ENCODE data around the gene BIRC7.

BIRC7 gene

DNA sequence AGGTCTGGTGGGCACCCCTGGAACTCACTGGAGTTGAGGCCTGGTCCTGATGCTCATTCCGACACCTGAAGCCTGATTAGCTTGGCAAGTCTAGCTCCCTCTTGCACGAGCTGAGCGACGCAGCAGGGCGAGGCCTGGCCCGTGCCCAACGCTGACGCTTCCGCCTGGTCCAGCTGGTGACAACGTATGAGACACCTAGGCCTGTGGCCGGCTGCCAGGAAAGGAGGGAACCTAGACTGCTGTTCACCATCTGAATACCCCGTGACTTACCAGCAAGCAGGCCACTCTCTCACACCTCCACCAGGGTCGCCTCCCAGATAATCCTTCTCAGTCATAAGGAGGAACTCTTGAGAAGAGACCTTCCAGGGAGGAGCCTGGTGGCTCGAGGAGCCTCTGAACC, 44.3 kb upstream of the BIRC7 start:
- no peak overlapping the region for H3K9ac ChIP-seq (ENCODE audit: low read length in 5 of 5)
- H3K4me3 ChIP-seq (ENCODE audit: low read depth in 1 of 5, low read length in 5 of 5): no peak overlapping the region
- H3K4me1 ChIP-seq (ENCODE audit: control insufficient read depth in 5 of 5, insufficient read depth in 5 of 5, low read length in 5 of 5): peaks cover 0 to 6% (median 0%) of the 10 kb centered on the region in 5 donors
- no peaks in the 10 kb centered on the region for H3K9me3 ChIP-seq (ENCODE audit: control insufficient read depth in 5 of 5, low read length in 5 of 5)
- H3K36me3 ChIP-seq (ENCODE audit: control insufficient read depth in 5 of 5, insufficient read depth in 5 of 5, low read length in 5 of 5): peaks cover 7 to 16% (median 14%) of the 10 kb centered on the region in 5 donors
- H3K27ac ChIP-seq (ENCODE audit: low read depth, low read length): no peak overlapping the region
- peaks cover 0 to 3% (median 0%) of the 10 kb centered on the region in 5 donors for H3K27me3 ChIP-seq (ENCODE audit: control insufficient read depth in 5 of 5, insufficient read depth in 4 of 5, low read length in 5 of 5)

DNA sequence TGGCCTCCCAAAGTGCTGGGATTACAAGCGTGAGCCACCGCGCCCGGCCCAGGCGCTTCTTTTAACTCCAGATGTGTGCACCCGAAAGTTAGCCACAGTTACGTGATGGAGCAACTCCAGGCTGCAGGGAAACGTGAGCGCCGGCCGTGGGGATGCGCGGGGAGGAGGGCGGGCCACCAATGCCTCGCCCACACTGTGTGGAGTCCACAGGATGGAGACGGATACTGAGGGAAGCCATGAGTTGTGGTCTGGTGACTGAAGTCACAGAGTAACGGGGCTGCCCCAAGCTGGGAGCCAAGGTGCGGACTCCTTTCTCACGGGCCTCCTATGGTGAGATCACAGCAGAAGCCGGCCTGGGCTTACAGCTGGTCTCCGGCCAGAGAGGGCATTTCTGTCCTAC, 43.0 kb upstream of the BIRC7 start:
- Histone ChIP-seq H3K27ac (ENCODE audit: low read depth, low read length) (no peak overlapping the region), H3K4me1 (ENCODE audit: control insufficient read depth in 5 of 5, insufficient read depth in 5 of 5, low read length in 5 of 5) (peaks cover 0 to 10% (median 0%) of the 10 kb centered on the region in 5 donors), H3K36me3 (ENCODE audit: control insufficient read depth in 5 of 5, insufficient read depth in 5 of 5, low read length in 5 of 5) (peaks cover 7 to 27% (median 23%) of the 10 kb centered on the region in 5 donors), H3K4me3 (ENCODE audit: low read depth in 1 of 5, low read length in 5 of 5) (no peak overlapping the region), H3K9ac (ENCODE audit: low read length in 5 of 5) (no peak overlapping the region), H3K27me3 (ENCODE audit: control insufficient read depth in 5 of 5, insufficient read depth in 4 of 5, low read length in 5 of 5) (peaks cover 0 to 3% (median 0%) of the 10 kb centered on the region in 5 donors), H3K9me3 (ENCODE audit: control insufficient read depth in 5 of 5, low read length in 5 of 5) (no peaks in the 10 kb centered on the region)

DNA sequence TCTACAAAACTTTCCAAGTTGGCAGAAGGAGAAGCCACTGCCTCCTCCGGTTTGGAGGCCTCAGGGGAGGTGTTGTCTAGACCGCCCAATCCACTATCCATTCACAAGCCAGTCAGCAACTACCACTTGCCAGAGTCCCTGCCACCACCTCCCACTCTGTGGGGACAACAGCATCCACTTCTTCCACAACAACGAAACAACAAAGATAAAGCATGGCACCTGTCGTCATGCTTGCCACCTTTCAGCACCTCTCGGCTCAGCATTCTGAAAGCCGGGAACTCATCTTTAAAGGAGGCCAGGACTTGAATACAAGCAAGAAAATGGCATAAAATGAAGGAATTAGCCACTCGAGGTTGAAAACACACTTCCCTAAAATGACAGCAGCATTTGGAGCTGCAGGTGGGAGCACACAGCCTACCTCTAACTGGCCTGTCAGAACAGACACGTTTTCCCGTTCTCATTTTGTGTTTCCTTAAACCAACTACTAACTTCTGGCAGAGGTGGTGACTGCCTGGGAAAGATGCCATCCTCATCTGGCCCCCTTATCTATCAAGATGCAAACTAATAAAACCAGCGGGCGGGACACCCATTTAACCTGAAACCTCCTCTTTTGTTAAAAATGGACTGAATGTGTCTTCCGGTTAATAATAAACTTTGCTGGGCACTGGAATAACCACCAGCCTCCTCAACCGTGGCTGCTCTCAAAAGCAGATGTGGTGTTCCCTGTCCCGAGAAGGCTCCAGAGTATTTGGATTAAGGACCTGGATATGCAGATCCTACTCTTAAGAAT, 41.5 kb upstream of the BIRC7 start:
- no peak overlapping the region for H3K27ac ChIP-seq (ENCODE audit: low read depth, low read length)
- H3K4me3 ChIP-seq (ENCODE audit: low read depth in 1 of 5, low read length in 5 of 5): no peak overlapping the region
- H3K9ac ChIP-seq (ENCODE audit: low read length in 5 of 5): no peak overlapping the region
- peaks cover 0 to 2% (median 0%) of the 10 kb centered on the region in 5 donors for H3K27me3 ChIP-seq (ENCODE audit: control insufficient read depth in 5 of 5, insufficient read depth in 4 of 5, low read length in 5 of 5)
- no peaks in the 10 kb centered on the region for H3K9me3 ChIP-seq (ENCODE audit: control insufficient read depth in 5 of 5, low read length in 5 of 5)
- peaks cover 7 to 28% (median 23%) of the 10 kb centered on the region in 5 donors for H3K36me3 ChIP-seq (ENCODE audit: control insufficient read depth in 5 of 5, insufficient read depth in 5 of 5, low read length in 5 of 5)
- peaks cover 0 to 10% (median 0%) of the 10 kb centered on the region in 5 donors for H3K4me1 ChIP-seq (ENCODE audit: control insufficient read depth in 5 of 5, insufficient read depth in 5 of 5, low read length in 5 of 5)

DNA sequence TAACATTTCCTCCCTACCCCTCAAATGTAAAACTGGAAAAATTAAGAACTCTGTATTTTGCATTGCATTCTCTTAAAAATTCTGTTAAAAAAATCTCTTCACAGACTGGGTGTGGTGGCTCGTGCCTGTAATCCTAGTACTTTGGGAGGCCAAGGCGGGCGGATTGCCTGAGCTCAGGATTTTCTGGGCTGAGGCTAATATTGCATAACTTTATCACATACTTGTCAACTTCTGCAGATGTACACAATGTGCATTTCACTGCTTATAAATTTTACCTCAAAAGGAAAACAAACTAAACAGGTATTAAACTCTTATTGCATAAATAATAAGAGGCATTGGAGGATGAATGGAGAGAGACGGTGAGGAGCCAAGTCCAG, 40.9 kb upstream of the BIRC7 start:
- Histone ChIP-seq H3K9ac (ENCODE audit: low read length in 5 of 5) (no peak overlapping the region), H3K4me3 (ENCODE audit: low read depth in 1 of 5, low read length in 5 of 5) (no peak overlapping the region), H3K36me3 (ENCODE audit: control insufficient read depth in 5 of 5, insufficient read depth in 5 of 5, low read length in 5 of 5) (peaks cover 7 to 33% (median 23%) of the 10 kb centered on the region in 5 donors), H3K27ac (ENCODE audit: low read depth, low read length) (no peak overlapping the region), H3K4me1 (ENCODE audit: control insufficient read depth in 5 of 5, insufficient read depth in 5 of 5, low read length in 5 of 5) (peaks cover 0 to 10% (median 0%) of the 10 kb centered on the region in 5 donors), H3K27me3 (ENCODE audit: control insufficient read depth in 5 of 5, insufficient read depth in 4 of 5, low read length in 5 of 5) (no peaks in the 10 kb centered on the region), H3K9me3 (ENCODE audit: control insufficient read depth in 5 of 5, low read length in 5 of 5) (no peaks in the 10 kb centered on the region)

DNA sequence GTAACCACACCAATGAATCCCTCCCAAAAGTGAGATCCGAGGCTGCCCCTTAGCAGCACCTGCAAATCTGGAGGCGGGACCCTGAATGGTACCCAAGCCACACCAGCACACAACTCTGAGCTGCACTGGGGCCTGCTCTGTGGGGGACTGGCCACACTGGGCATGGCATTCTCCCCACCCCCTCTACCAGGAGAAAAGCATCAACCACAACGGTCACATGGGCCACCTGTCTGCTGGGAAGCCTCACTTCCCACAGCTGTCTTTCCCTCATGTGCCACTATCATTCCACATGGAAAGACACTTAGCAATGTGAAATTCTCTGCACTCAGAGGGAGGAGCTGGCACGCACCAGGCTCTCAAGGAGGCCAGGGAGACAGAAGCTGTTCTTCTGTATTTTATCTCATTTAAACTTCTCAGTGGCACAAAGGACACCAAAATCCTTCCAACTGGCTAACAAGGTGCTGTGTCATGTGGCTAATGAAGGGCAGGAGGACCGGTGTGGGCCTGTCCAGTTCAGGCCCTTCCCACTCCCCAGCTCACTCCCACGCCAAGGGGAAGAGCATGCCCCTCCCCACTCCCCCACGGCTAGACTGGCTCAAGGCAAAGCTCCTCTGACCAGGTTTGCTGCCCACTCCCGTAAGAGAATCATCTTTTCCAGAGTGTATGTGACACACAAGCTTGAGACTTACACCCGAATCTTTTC, 38.8 kb upstream of the BIRC7 start:
- Histone ChIP-seq H3K4me3 (ENCODE audit: low read depth in 1 of 5, low read length in 5 of 5) (no peak overlapping the region), H3K27me3 (ENCODE audit: control insufficient read depth in 5 of 5, insufficient read depth in 4 of 5, low read length in 5 of 5) (no peaks in the 10 kb centered on the region), H3K36me3 (ENCODE audit: control insufficient read depth in 5 of 5, insufficient read depth in 5 of 5, low read length in 5 of 5) (peaks cover 7 to 49% (median 31%) of the 10 kb centered on the region in 5 donors), H3K4me1 (ENCODE audit: control insufficient read depth in 5 of 5, insufficient read depth in 5 of 5, low read length in 5 of 5) (peaks cover 0 to 10% (median 0%) of the 10 kb centered on the region in 5 donors), H3K9ac (ENCODE audit: low read length in 5 of 5) (no peak overlapping the region), H3K27ac (ENCODE audit: low read depth, low read length) (no peak overlapping the region), H3K9me3 (ENCODE audit: control insufficient read depth in 5 of 5, low read length in 5 of 5) (no peaks in the 10 kb centered on the region)

DNA sequence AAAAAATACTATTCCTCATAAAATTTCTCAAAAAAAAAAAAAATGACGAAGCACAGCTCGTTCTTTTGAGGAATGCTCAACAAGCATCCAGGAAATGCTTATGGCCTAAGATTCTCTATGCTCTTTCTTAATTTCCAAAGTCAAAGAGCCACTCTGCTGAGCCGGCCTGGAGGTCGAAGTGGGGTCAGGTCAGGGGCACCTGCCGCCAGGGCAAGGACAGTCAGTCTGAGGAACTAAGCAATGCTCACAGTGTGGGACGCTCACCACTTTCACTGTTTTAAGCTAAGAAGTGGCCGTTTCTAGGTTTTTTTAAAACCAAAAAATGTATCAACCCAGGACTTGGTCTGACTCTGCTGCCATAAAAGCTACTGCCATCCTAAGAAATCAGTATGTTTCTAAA, 37.1 kb upstream of the BIRC7 start:
- Histone ChIP-seq H3K9ac (ENCODE audit: low read length in 5 of 5) (no peak overlapping the region), H3K4me3 (ENCODE audit: low read depth in 1 of 5, low read length in 5 of 5) (no peak overlapping the region), H3K27ac (ENCODE audit: low read depth, low read length) (no peak overlapping the region), H3K27me3 (ENCODE audit: control insufficient read depth in 5 of 5, insufficient read depth in 4 of 5, low read length in 5 of 5) (no peaks in the 10 kb centered on the region), H3K4me1 (ENCODE audit: control insufficient read depth in 5 of 5, insufficient read depth in 5 of 5, low read length in 5 of 5) (peaks cover 0 to 8% (median 0%) of the 10 kb centered on the region in 5 donors), H3K9me3 (ENCODE audit: control insufficient read depth in 5 of 5, low read length in 5 of 5) (no peaks in the 10 kb centered on the region), H3K36me3 (ENCODE audit: control insufficient read depth in 5 of 5, insufficient read depth in 5 of 5, low read length in 5 of 5) (peaks cover 7 to 66% (median 48%) of the 10 kb centered on the region in 5 donors)

DNA sequence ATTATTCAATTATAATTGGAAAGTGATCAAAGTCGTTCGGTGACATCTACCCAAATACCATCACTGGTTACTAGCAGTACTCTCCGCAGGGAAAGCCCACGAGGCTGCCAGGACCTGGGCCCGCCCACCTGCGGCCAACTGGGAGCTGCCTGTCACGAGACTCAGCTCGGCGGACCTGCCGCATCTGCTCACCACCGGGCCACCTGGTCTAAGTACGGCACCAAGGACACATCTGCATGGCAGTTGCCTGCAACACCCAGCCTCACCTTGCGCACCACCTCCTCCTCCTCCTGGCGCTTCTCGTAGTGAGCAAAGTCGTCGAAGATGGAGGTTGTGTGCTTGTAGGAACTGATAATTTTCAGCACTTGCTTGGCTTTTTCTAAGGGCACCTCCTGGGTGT, 33.7 kb upstream of the BIRC7 start:
- H3K9me3 ChIP-seq (ENCODE audit: control insufficient read depth in 5 of 5, low read length in 5 of 5): no peaks in the 10 kb centered on the region
- H3K4me1 ChIP-seq (ENCODE audit: control insufficient read depth in 5 of 5, insufficient read depth in 5 of 5, low read length in 5 of 5): peaks cover 0 to 9% (median 6%) of the 10 kb centered on the region in 5 donors
- peaks cover 4 to 74% (median 60%) of the 10 kb centered on the region in 5 donors for H3K36me3 ChIP-seq (ENCODE audit: control insufficient read depth in 5 of 5, insufficient read depth in 5 of 5, low read length in 5 of 5)
- H3K4me3 ChIP-seq (ENCODE audit: low read depth in 1 of 5, low read length in 5 of 5): no peak overlapping the region
- no peaks in the 10 kb centered on the region for H3K27me3 ChIP-seq (ENCODE audit: control insufficient read depth in 5 of 5, insufficient read depth in 4 of 5, low read length in 5 of 5)
- no peak overlapping the region for H3K27ac ChIP-seq (ENCODE audit: low read depth, low read length)
- no peak overlapping the region for H3K9ac ChIP-seq (ENCODE audit: low read length in 5 of 5)

DNA sequence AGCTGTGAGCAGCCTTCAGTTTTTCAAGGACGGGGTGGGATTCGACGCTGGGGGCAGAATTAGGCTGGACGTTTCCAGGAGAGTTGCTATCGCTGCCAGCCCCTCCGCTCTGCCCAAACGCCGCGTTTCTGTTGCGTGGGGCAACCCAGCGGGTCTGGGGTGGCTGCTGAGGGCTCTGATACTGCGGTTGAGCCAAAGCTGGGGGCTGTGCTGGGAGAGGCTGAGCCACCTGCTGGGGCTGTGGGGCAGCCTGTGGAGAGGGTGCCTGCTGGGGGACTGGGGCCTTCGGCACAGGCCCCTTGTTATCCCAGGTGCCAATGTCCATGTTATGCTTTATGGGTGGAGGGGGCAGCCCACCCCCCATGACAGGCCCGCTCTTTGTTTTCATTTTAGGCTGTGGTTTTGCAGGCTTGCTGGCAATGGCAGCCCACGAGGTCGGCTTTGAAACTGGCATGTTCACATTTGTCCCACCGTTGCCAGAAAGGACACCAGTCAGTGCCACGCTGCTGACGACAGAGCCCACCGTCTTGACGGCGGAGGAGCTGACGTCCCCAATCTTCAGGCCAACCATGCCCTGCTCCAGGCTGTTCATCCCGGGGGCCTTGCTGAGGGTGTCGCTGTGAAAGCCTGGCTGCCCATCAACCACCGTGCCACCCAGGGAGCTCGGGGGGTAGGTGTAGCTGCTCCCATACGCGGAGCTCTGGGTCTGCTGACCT, 32.7 kb upstream of the BIRC7 start:
- no peak overlapping the region for H3K4me3 ChIP-seq (ENCODE audit: low read depth in 1 of 5, low read length in 5 of 5)
- no peaks in the 10 kb centered on the region for H3K9me3 ChIP-seq (ENCODE audit: control insufficient read depth in 5 of 5, low read length in 5 of 5)
- no peaks in the 10 kb centered on the region for H3K27me3 ChIP-seq (ENCODE audit: control insufficient read depth in 5 of 5, insufficient read depth in 4 of 5, low read length in 5 of 5)
- H3K4me1 ChIP-seq (ENCODE audit: control insufficient read depth in 5 of 5, insufficient read depth in 5 of 5, low read length in 5 of 5): peaks cover 0 to 8% (median 3%) of the 10 kb centered on the region in 5 donors
- H3K9ac ChIP-seq (ENCODE audit: low read length in 5 of 5): no peak overlapping the region
- H3K36me3 ChIP-seq (ENCODE audit: control insufficient read depth in 5 of 5, insufficient read depth in 5 of 5, low read length in 5 of 5): peaks cover 4 to 78% (median 59%) of the 10 kb centered on the region in 5 donors
- no peak overlapping the region for H3K27ac ChIP-seq (ENCODE audit: low read depth, low read length)

DNA sequence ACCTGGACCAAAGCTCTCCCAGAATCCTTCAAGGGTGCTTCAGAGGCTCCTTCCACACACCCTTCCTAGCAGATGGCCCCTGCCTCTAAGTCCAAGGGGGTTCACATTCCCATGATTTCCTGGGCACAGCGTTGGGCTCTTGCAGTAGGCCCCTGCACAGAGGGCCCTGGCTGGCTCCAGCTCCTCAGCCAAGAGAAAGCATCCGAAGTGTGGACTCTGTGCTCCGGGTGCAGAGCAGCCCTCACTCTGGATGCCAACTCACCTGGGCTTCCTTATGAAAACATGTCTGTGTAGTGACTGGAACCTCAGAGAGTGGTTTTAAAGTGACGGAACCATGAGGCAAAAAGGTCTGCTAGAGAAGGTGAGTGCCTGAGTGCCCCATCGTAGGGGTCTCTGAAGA, 31.3 kb upstream of the BIRC7 start:
- H3K9ac ChIP-seq (ENCODE audit: low read length in 5 of 5): no peak overlapping the region
- peaks cover 0 to 8% (median 3%) of the 10 kb centered on the region in 5 donors for H3K4me1 ChIP-seq (ENCODE audit: control insufficient read depth in 5 of 5, insufficient read depth in 5 of 5, low read length in 5 of 5)
- peaks cover 4 to 87% (median 69%) of the 10 kb centered on the region in 5 donors for H3K36me3 ChIP-seq (ENCODE audit: control insufficient read depth in 5 of 5, insufficient read depth in 5 of 5, low read length in 5 of 5)
- no peaks in the 10 kb centered on the region for H3K9me3 ChIP-seq (ENCODE audit: control insufficient read depth in 5 of 5, low read length in 5 of 5)
- H3K27ac ChIP-seq (ENCODE audit: low read depth, low read length): no peak overlapping the region
- no peaks in the 10 kb centered on the region for H3K27me3 ChIP-seq (ENCODE audit: control insufficient read depth in 5 of 5, insufficient read depth in 4 of 5, low read length in 5 of 5)
- H3K4me3 ChIP-seq (ENCODE audit: low read depth in 1 of 5, low read length in 5 of 5): no peak overlapping the region

Measured in subcutaneous abdominal adipose tissue (tissue), 5 donors.